ENCODE data around the gene NUDT12. TPM values are rescaled to one million over a fixed set of nuclear protein-coding genes. Genes with fewer than 3 reads are reported as not detected.

The NUDT12 gene
- total RNA-seq, 1 donor from 2014 or later = 10.9 TPM

- Mint-ChIP-seq H3K27me3 (ENCODE audit: unreplicated experiment) (no peaks in the 10 kb centered on the region), H3K9me3 (ENCODE audit: unreplicated experiment) (no peaks in the 10 kb centered on the region), H3K36me3 (ENCODE audit: unreplicated experiment) (no peaks in the 10 kb centered on the region), H3K4me3 (ENCODE audit: unreplicated experiment) (no peak overlapping the region), H3K4me1 (ENCODE audit: low read depth, unreplicated experiment) (peaks cover under 1% of the 10 kb centered on the region), H3K27ac (ENCODE audit: unreplicated experiment) (no peak overlapping the region)
- DNase-seq = no peak
- TF ChIP-seq, protein P1, sequence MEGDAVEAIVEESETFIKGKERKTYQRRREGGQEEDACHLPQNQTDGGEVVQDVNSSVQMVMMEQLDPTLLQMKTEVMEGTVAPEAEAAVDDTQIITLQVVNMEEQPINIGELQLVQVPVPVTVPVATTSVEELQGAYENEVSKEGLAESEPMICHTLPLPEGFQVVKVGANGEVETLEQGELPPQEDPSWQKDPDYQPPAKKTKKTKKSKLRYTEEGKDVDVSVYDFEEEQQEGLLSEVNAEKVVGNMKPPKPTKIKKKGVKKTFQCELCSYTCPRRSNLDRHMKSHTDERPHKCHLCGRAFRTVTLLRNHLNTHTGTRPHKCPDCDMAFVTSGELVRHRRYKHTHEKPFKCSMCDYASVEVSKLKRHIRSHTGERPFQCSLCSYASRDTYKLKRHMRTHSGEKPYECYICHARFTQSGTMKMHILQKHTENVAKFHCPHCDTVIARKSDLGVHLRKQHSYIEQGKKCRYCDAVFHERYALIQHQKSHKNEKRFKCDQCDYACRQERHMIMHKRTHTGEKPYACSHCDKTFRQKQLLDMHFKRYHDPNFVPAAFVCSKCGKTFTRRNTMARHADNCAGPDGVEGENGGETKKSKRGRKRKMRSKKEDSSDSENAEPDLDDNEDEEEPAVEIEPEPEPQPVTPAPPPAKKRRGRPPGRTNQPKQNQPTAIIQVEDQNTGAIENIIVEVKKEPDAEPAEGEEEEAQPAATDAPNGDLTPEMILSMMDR (IDR thresholded peaks at IDR 0.05; ENCODE audit: partially characterized antibody, unreplicated experiment) = peak; percentile 49
These were observed 24.7 kb upstream of the NUDT12 start for GRCh38 chr5:103587185-103587748.

DNA sequence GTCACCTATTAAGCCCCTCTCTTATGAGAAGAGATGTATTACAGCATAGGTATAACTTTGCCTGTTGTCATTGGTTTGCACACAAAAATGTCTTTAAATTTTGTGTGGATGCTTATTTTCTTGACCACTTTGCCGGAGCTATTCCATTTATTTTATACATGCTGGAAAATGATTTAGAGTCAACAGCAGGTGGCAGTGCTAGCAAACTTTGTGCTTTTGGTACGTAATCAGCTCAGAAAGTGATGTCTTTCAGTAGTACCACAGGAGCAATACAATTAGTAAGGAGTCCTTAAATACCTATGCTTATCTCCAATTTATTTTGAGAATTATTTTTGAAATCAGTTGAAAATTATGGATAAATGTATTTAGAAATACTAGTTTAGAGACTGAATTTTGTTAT is 19.8 kb upstream of the NUDT12 start:
- no peak overlapping the region for H3K27ac Mint-ChIP-seq (ENCODE audit: unreplicated experiment)
- H3K9me3 Mint-ChIP-seq (ENCODE audit: unreplicated experiment) = no peaks in the 10 kb centered on the region
- no peak overlapping the region for H3K4me3 Mint-ChIP-seq (ENCODE audit: unreplicated experiment)
- no peaks in the 10 kb centered on the region for H3K27me3 Mint-ChIP-seq (ENCODE audit: unreplicated experiment)
- TF ChIP-seq, protein P1 (IDR thresholded peaks at IDR 0.05; ENCODE audit: partially characterized antibody, unreplicated experiment) = peak; percentile 53
- H3K4me1 Mint-ChIP-seq (ENCODE audit: low read depth, unreplicated experiment) = peaks cover 2% of the 10 kb centered on the region
- no peaks in the 10 kb centered on the region for H3K36me3 Mint-ChIP-seq (ENCODE audit: unreplicated experiment)
- DNase-seq = peak; percentile 31

- H3K27ac Mint-ChIP-seq (ENCODE audit: unreplicated experiment) = no peak overlapping the region
- no peaks in the 10 kb centered on the region for H3K9me3 Mint-ChIP-seq (ENCODE audit: unreplicated experiment)
- no peak for DNase-seq
- H3K4me1 Mint-ChIP-seq (ENCODE audit: low read depth, unreplicated experiment) = peaks cover 7% of the 10 kb centered on the region
- no peaks in the 10 kb centered on the region for H3K36me3 Mint-ChIP-seq (ENCODE audit: unreplicated experiment)
- H3K27me3 Mint-ChIP-seq (ENCODE audit: unreplicated experiment) = no peaks in the 10 kb centered on the region
- TF ChIP-seq, protein P1 (IDR thresholded peaks at IDR 0.05; ENCODE audit: partially characterized antibody, unreplicated experiment) = no peak
- H3K4me3 Mint-ChIP-seq (ENCODE audit: unreplicated experiment) = no peak overlapping the region
These were observed 10.8 kb upstream of the NUDT12 start for GRCh38 chr5:103573411-103573810.

GRCh38 chr5:103572454-103572853 is 9.9 kb upstream of the NUDT12 start:
- TF ChIP-seq, protein P1 (IDR thresholded peaks at IDR 0.05; ENCODE audit: partially characterized antibody, unreplicated experiment) = no peak
- H3K4me3 Mint-ChIP-seq (ENCODE audit: unreplicated experiment) = no peak overlapping the region
- no peaks in the 10 kb centered on the region for H3K9me3 Mint-ChIP-seq (ENCODE audit: unreplicated experiment)
- no peak for DNase-seq
- peaks cover 7% of the 10 kb centered on the region for H3K4me1 Mint-ChIP-seq (ENCODE audit: low read depth, unreplicated experiment)
- H3K27ac Mint-ChIP-seq (ENCODE audit: unreplicated experiment) = peak overlapping the region; percentile 15
- no peaks in the 10 kb centered on the region for H3K36me3 Mint-ChIP-seq (ENCODE audit: unreplicated experiment)
- no peaks in the 10 kb centered on the region for H3K27me3 Mint-ChIP-seq (ENCODE audit: unreplicated experiment)

GRCh38 chr5:103571730-103572129 is 9.1 kb upstream of the NUDT12 start:
- Mint-ChIP-seq H3K9me3 (ENCODE audit: unreplicated experiment) (no peaks in the 10 kb centered on the region), H3K27ac (ENCODE audit: unreplicated experiment) (no peak overlapping the region), H3K4me1 (ENCODE audit: low read depth, unreplicated experiment) (peaks cover 7% of the 10 kb centered on the region)

More at GRCh38 chr5:103571730-103572129, 9.1 kb upstream of the NUDT12 start:
- Mint-ChIP-seq H3K27me3 (ENCODE audit: unreplicated experiment) (no peaks in the 10 kb centered on the region), H3K4me3 (ENCODE audit: unreplicated experiment) (no peak overlapping the region), H3K36me3 (ENCODE audit: unreplicated experiment) (no peaks in the 10 kb centered on the region)
- TF ChIP-seq, protein P1 (IDR thresholded peaks at IDR 0.05; ENCODE audit: partially characterized antibody, unreplicated experiment) = no peak
- DNase-seq = no peak

Measured in glutamatergic neuron (in vitro differentiated cells).